Neural cell (in vitro differentiated cells): Measurements from ENCODE around the gene GRIA2. TPM values are rescaled to one million over a fixed set of nuclear protein-coding genes. Genes with fewer than 3 reads are reported as not detected.

Experiments
- H2AFZ ChIP-seq: fragments of 200-600, 300-800 bp; sonication (generic), shearing (Covaris generic); 2 replicates; pipeline ENCODE4 v1.6.0; 2014; ENCODE audit warnings: low read depth, mild to moderate bottlenecking, antibody characterized with exemption, low read length, moderate library complexity
- H3F3A ChIP-seq: fragments of 200-600 bp; shearing (Covaris generic); 2 replicates; pipeline ENCODE4 v1.6.1; 2016; ENCODE audit warnings: mild to moderate bottlenecking, moderate library complexity, mixed read lengths, antibody characterized with exemption, low read length; ENCODE audit not compliant: insufficient read depth, poor library complexity, severe bottlenecking
- H3K27ac ChIP-seq: fragments of 200-600, 300-800 bp; sonication (generic), shearing (Covaris generic); 2 replicates; pipeline ENCODE4 v1.5.1; 2014; ENCODE audit warnings: mild to moderate bottlenecking, low read length, moderate library complexity
- H3K27me3 ChIP-seq: fragments of 300-800, 200-600 bp; sonication (generic), shearing (Covaris generic); 2 replicates; pipeline ENCODE4 v1.6.0; 2014; ENCODE audit warnings: mild to moderate bottlenecking, low read depth, low read length, moderate library complexity; ENCODE audit not compliant: insufficient read depth
- H3K36me3 ChIP-seq: fragments of 300-800, 200-600 bp; sonication (generic), shearing (Covaris generic); 2 replicates; pipeline ENCODE4 v1.5.1; 2014; ENCODE audit warnings: mild to moderate bottlenecking, antibody characterized with exemption, low read length, moderate library complexity; ENCODE audit not compliant: insufficient read depth
- H3K4me2 ChIP-seq: fragments of 300-800, 200-600 bp; sonication (generic), shearing (Covaris generic); 2 replicates; pipeline ENCODE4 v1.6.0; 2014; ENCODE audit warnings: mild to moderate bottlenecking, low read length
- H3K4me3 ChIP-seq: fragments of 300-800, 200-600 bp; sonication (generic), shearing (Covaris generic); 2 replicates; pipeline ENCODE4 v1.5.1; 2014; ENCODE audit warnings: mild to moderate bottlenecking, low read length, moderate library complexity
- H3K79me2 ChIP-seq: fragments of 200-600 bp; shearing (Covaris generic); replicated peaks from 2 replicates; pipeline ENCODE4 v1.6.0; 2014; ENCODE audit warnings: mild to moderate bottlenecking, low read length, moderate library complexity; ENCODE audit not compliant: insufficient read depth
- H3K9ac ChIP-seq: fragments of 300-800, 200-600 bp; sonication (generic), shearing (Covaris generic); 2 replicates; pipeline ENCODE4 v1.6.1; 2016; ENCODE audit warnings: mild to moderate bottlenecking, low read length, mixed read lengths
- H3K9me2 ChIP-seq: fragments of 200-600 bp; shearing (Covaris generic); 2 replicates; pipeline ENCODE4 v1.6.1; 2016; ENCODE audit warnings: mild to moderate bottlenecking, low read length, mixed read lengths; ENCODE audit not compliant: insufficient read depth
- H3K9me3 ChIP-seq: fragments of 200-600, 300-800 bp; sonication (generic), shearing (Covaris generic); 2 replicates; pipeline ENCODE4 v1.6.1; 2016; ENCODE audit warnings: mild to moderate bottlenecking, mixed run types, low read length, moderate library complexity, mixed read lengths
- H4K20me1 ChIP-seq: fragments of 200-600 bp; shearing (Covaris generic); 2 replicates; pipeline ENCODE4 v1.6.1; 2016; ENCODE audit warnings: mild to moderate bottlenecking, mixed run types; ENCODE audit not compliant: insufficient read depth
- EP300 ChIP-seq: fragments of 450-650 bp; conservative IDR thresholded peaks from 2 replicates; pipeline ENCODE4 v1.6.1; 2014; ENCODE audit warnings: antibody characterized with exemption, mild to moderate bottlenecking, moderate library complexity; ENCODE audit not compliant: poor library complexity, severe bottlenecking
- EZH2 ChIP-seq: fragments of 200-600, 300-800 bp; shearing (Covaris generic), sonication (generic); IDR thresholded peaks from 2 replicates; pipeline ENCODE4 v1.6.1; 2014; ENCODE audit warnings: antibody characterized with exemption, low read length, borderline replicate concordance, mild to moderate bottlenecking; ENCODE audit not compliant: insufficient read depth, poor library complexity, severe bottlenecking
- MXI1 ChIP-seq: fragments of 450-650 bp; conservative IDR thresholded peaks from 2 replicates; pipeline ENCODE4 v1.6.1; 2014; ENCODE audit warnings: antibody characterized with exemption, mild to moderate bottlenecking; ENCODE audit not compliant: poor library complexity, severe bottlenecking
- POLR2AphosphoS5 ChIP-seq: IDR thresholded peaks from 2 replicates; pipeline ENCODE4 v1.6.1; 2012
- RAD21 ChIP-seq: fragments of 450-650 bp; conservative IDR thresholded peaks from 2 replicates; pipeline ENCODE4 v1.6.1; 2014; ENCODE audit warnings: antibody characterized with exemption, mild to moderate bottlenecking, moderate library complexity
- SMC3 ChIP-seq: fragments of 450-650 bp; conservative IDR thresholded peaks from 2 replicates; pipeline ENCODE4 v1.6.1; 2014; ENCODE audit warnings: antibody characterized with exemption, mild to moderate bottlenecking, moderate library complexity; ENCODE audit not compliant: poor library complexity
- TAF1 ChIP-seq: IDR thresholded peaks from 2 replicates; pipeline ENCODE4 v1.6.1; 2012; ENCODE audit warnings: low read depth
- polyA plus RNA-seq: library from polyadenylated mRNA; depleted of rRNA; stranded (reverse); fragments of >200 nt; gene quantifications from 2 replicates; pipeline ENCODE4 v1.2.3, GENCODE V29; 2014
- TF ChIP-seq, protein P1 (sequence below): IDR thresholded peaks from 2 replicates; pipeline ENCODE4 v1.6.1; 2012; ENCODE audit warnings: borderline replicate concordance
- TF ChIP-seq, protein P2 (sequence below): fragments of 450-650 bp; IDR thresholded peaks from 2 replicates; pipeline ENCODE4 v1.5.1; 2014; ENCODE audit warnings: antibody characterized with exemption, mild to moderate bottlenecking, moderate library complexity; ENCODE audit not compliant: poor library complexity, severe bottlenecking

GRIA2 gene
- polyA plus RNA-seq, 1 donor from 2014 or later: 823 TPM

DNA sequence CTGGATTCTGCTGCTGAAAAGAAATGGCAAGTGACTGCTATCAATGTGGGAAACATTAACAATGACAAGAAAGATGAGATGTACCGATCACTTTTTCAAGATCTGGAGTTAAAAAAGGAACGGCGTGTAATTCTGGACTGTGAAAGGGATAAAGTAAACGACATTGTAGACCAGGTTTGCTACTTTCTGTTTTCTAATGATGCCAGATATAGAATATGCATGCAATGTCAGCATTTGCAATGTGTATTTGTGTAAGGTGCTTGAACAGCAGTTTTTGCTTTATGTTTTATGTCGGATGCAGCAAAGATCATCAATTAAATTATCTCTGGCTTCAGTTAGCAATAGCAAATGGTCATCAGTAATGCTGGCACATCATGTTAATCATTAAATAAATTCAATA lies 92.2 kb downstream of the GRIA2 start:
- no peaks in the 10 kb centered on the region for H3K27me3 ChIP-seq
- TF ChIP-seq TAF1 (no peak), RAD21 (no peak), EP300 (no peak), EZH2 (no peak), SMC3 (no peak), MXI1 (no peak), POLR2AphosphoS5 (no peak)
- TF ChIP-seq, protein P1, sequence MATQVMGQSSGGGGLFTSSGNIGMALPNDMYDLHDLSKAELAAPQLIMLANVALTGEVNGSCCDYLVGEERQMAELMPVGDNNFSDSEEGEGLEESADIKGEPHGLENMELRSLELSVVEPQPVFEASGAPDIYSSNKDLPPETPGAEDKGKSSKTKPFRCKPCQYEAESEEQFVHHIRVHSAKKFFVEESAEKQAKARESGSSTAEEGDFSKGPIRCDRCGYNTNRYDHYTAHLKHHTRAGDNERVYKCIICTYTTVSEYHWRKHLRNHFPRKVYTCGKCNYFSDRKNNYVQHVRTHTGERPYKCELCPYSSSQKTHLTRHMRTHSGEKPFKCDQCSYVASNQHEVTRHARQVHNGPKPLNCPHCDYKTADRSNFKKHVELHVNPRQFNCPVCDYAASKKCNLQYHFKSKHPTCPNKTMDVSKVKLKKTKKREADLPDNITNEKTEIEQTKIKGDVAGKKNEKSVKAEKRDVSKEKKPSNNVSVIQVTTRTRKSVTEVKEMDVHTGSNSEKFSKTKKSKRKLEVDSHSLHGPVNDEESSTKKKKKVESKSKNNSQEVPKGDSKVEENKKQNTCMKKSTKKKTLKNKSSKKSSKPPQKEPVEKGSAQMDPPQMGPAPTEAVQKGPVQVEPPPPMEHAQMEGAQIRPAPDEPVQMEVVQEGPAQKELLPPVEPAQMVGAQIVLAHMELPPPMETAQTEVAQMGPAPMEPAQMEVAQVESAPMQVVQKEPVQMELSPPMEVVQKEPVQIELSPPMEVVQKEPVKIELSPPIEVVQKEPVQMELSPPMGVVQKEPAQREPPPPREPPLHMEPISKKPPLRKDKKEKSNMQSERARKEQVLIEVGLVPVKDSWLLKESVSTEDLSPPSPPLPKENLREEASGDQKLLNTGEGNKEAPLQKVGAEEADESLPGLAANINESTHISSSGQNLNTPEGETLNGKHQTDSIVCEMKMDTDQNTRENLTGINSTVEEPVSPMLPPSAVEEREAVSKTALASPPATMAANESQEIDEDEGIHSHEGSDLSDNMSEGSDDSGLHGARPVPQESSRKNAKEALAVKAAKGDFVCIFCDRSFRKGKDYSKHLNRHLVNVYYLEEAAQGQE: no peak
- TF ChIP-seq, protein P2, sequence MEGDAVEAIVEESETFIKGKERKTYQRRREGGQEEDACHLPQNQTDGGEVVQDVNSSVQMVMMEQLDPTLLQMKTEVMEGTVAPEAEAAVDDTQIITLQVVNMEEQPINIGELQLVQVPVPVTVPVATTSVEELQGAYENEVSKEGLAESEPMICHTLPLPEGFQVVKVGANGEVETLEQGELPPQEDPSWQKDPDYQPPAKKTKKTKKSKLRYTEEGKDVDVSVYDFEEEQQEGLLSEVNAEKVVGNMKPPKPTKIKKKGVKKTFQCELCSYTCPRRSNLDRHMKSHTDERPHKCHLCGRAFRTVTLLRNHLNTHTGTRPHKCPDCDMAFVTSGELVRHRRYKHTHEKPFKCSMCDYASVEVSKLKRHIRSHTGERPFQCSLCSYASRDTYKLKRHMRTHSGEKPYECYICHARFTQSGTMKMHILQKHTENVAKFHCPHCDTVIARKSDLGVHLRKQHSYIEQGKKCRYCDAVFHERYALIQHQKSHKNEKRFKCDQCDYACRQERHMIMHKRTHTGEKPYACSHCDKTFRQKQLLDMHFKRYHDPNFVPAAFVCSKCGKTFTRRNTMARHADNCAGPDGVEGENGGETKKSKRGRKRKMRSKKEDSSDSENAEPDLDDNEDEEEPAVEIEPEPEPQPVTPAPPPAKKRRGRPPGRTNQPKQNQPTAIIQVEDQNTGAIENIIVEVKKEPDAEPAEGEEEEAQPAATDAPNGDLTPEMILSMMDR: no peak
- H3F3A ChIP-seq: no peaks in the 10 kb centered on the region
- H3K4me3 ChIP-seq: no peak overlapping the region
- peaks cover 19% of the 10 kb centered on the region for H3K36me3 ChIP-seq
- H2AFZ ChIP-seq: no peak overlapping the region
- H3K9me2 ChIP-seq: no peaks in the 10 kb centered on the region
- no peak overlapping the region for H3K27ac ChIP-seq
- H3K79me2 ChIP-seq: peaks cover 20% of the 10 kb centered on the region
- H3K9me3 ChIP-seq: no peaks in the 10 kb centered on the region
- H3K9ac ChIP-seq: no peak overlapping the region
- no peaks in the 10 kb centered on the region for H4K20me1 ChIP-seq
- H3K4me2 ChIP-seq: no peak overlapping the region

DNA sequence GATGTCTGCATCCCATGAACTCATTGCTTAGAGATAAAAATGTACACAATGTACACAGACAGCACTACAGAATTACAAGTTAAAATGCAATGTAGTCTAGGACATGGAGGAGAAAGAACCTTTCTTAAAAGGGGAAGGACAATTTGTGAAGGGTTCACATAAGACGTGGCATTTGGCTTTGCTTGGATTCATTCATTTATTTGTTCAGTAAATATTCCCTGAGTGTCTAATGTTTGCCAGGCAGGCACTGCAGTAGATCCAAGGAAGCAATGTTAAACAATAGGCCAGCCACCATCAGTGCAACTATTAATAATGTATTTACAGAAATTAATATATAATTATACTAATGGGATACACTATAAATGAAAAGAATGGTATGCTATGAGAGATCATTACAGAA lies 94.4 kb downstream of the GRIA2 start:
- TF ChIP-seq SMC3 (no peak), POLR2AphosphoS5 (no peak), MXI1 (no peak), EZH2 (no peak), TAF1 (no peak)
- TF ChIP-seq, protein P1: no peak
- Histone ChIP-seq H2AFZ (no peak overlapping the region), H3K36me3 (peaks cover 19% of the 10 kb centered on the region), H4K20me1 (no peaks in the 10 kb centered on the region), H3K9me3 (no peaks in the 10 kb centered on the region), H3K9ac (no peak overlapping the region), H3K79me2 (peaks cover 16% of the 10 kb centered on the region), H3K4me3 (no peak overlapping the region), H3K9me2 (no peaks in the 10 kb centered on the region), H3K4me2 (no peak overlapping the region), H3K27me3 (no peaks in the 10 kb centered on the region), H3K27ac (no peak overlapping the region), H3F3A (no peaks in the 10 kb centered on the region)
